K562 (cell line): ENCODE results near the gene FIZ1. TPM values are rescaled to one million over a fixed set of nuclear protein-coding genes. Genes with fewer than 3 reads are reported as not detected.
A peak's percentile ranks its signal among the peaks of the same experiment; 100 is the strongest.

ENCODE experiments used
- CHD2 ChIP-seq: IDR thresholded peaks from 2 replicates; pipeline ENCODE4 v1.6.1; 2011; ENCODE audit warnings: low read depth, low read length
- COPS2 ChIP-seq: fragments of 450-650 bp; conservative IDR thresholded peaks from 2 replicates; pipeline ENCODE4 v1.6.1; 2016; ENCODE audit warnings: mild to moderate bottlenecking, moderate library complexity
- CREB3 ChIP-seq: fragments of 450-650 bp; conservative IDR thresholded peaks from 2 replicates; pipeline ENCODE4 v1.6.1; 2016; ENCODE audit warnings: missing genetic modification characterization, low read depth, mild to moderate bottlenecking, missing compliant biosample characterization, moderate library complexity
- CREM ChIP-seq: IDR thresholded peaks from 2 replicates; pipeline ENCODE4 v1.6.1; 2014; ENCODE audit warnings: antibody characterized with exemption, low read depth
- DIDO1 ChIP-seq: fragments of 450-650 bp; IDR thresholded peaks from 2 replicates; pipeline ENCODE4 v1.6.1; 2016; ENCODE audit warnings: low read depth, missing biosample characterization, missing genetic modification characterization
- DPF2 ChIP-seq: fragments of 450-650 bp; IDR thresholded peaks from 2 replicates; pipeline ENCODE4 v1.6.1; 2016
- ERF ChIP-seq: fragments of 450-650 bp; formaldehyde crosslinking; IDR thresholded peaks from 2 replicates; pipeline ENCODE4 v1.4.0; 2020; ENCODE audit warnings: mild to moderate bottlenecking, mixed read lengths
- GATAD2B ChIP-seq: fragments of 450-650 bp; IDR thresholded peaks from 2 replicates; pipeline ENCODE4 v1.6.1; 2017; ENCODE audit warnings: mild to moderate bottlenecking, borderline replicate concordance
- HEY1 ChIP-seq: fragments of 250-450 bp; sonication (Bioruptor Pico); IDR thresholded peaks from 2 replicates; pipeline ENCODE4 v1.5.0; 2020; ENCODE audit warnings: mild to moderate bottlenecking, moderate library complexity, borderline replicate concordance
- IRF9 ChIP-seq: fragments of 450-650 bp; IDR thresholded peaks from 2 replicates; pipeline ENCODE4 v1.6.1; 2016; ENCODE audit warnings: missing biosample characterization, missing genetic modification characterization
- JUN ChIP-seq, 2 experiments: sonication (generic) in 1 of 2; formaldehyde crosslinking in 1 of 2; IDR thresholded peaks; 2 replicates each; pipeline versions ENCODE4 v1.6.1 to v1.8.0; 2012 to 2022; ENCODE audit warnings: borderline replicate concordance in 2 of 2, mild to moderate bottlenecking in 2 of 2, improper control_type of control experiment in 1 of 2, low read depth in 1 of 2, low read length in 1 of 2, missing genetic modification reagents in 1 of 2
- MEF2D ChIP-seq: conservative IDR thresholded peaks from 2 replicates; pipeline ENCODE4 v1.6.1; 2016; ENCODE audit warnings: low read depth, missing genetic modification characterization, missing compliant biosample characterization
- NCOA6 ChIP-seq: fragments of 450-650 bp; IDR thresholded peaks from 2 replicates; pipeline ENCODE4 v1.6.1; 2017; ENCODE audit warnings: mild to moderate bottlenecking
- NONO ChIP-seq, 2 experiments: fragments of 200-400 bp in 1 of 2; fragments of 450-650 bp in 1 of 2; formaldehyde crosslinking in 1 of 2; IDR thresholded peaks; 2 replicates each; pipeline ENCODE4 v1.6.1; 2017; ENCODE audit warnings: low read depth in 2 of 2, mild to moderate bottlenecking in 2 of 2, moderate library complexity in 2 of 2, low read length in 1 of 2
- PHF8 ChIP-seq: fragments of 200-600 bp; sonication (generic); IDR thresholded peaks from 2 replicates; pipeline ENCODE4 v1.6.1; 2012; ENCODE audit warnings: mixed run types, mild to moderate bottlenecking, inconsistent platforms, low read length, moderate library complexity, borderline replicate concordance
- PRPF4 ChIP-seq: fragments of 200-400 bp; formaldehyde crosslinking; IDR thresholded peaks from one replicate; pipeline ENCODE4 v1.6.1; 2017; ENCODE audit warnings: low read length, low read depth, mild to moderate bottlenecking; ENCODE audit not compliant: insufficient read depth, poor library complexity, severe bottlenecking
- RERE ChIP-seq: sonication (generic); formaldehyde crosslinking; IDR thresholded peaks from 2 replicates; pipeline ENCODE4 v1.8.0; 2023; ENCODE audit warnings: missing genetic modification reagents, mild to moderate bottlenecking, borderline replicate concordance
- SNAPC5 ChIP-seq: fragments of 250-450 bp; sonication (Bioruptor Pico); IDR thresholded peaks from 2 replicates; pipeline ENCODE4 v1.8.0; 2021; ENCODE audit warnings: moderate library complexity, mild to moderate bottlenecking, inconsistent platforms
- TCF7 ChIP-seq: sonication (generic); IDR thresholded peaks from 2 replicates; pipeline ENCODE4 v1.6.1; 2016; ENCODE audit warnings: antibody characterized with exemption, borderline replicate concordance
- TGIF2 ChIP-seq: sonication (generic); formaldehyde crosslinking; IDR thresholded peaks from 2 replicates; pipeline ENCODE4 v1.8.1; 2022; ENCODE audit warnings: mild to moderate bottlenecking, missing genetic modification reagents, moderate library complexity
- ZNF212 ChIP-seq: fragments of 450-650 bp; formaldehyde crosslinking; IDR thresholded peaks from 2 replicates; pipeline ENCODE4 v1.4.0; 2020; ENCODE audit warnings: mild to moderate bottlenecking
- ZNF830 ChIP-seq: fragments of 250-450 bp; sonication (Bioruptor Pico); IDR thresholded peaks from 2 replicates; pipeline ENCODE4 v1.5.0; 2021; ENCODE audit warnings: mild to moderate bottlenecking
- polyA plus RNA-seq, 8 experiments: library from polyadenylated mRNA; depleted of rRNA in 4 of 8; stranded (reverse) in 5 of 8; unstranded in 3 of 8; fragments of >200 nt; fragmentation: Nextera tagmentation in 2 of 8; fragmentation: Illumina TruSeq in 1 of 8; extraction: Ambion mirVana in 2 of 8; extraction: Trizol in 1 of 8; gene quantifications; 2 replicates each; pipeline versions ENCODE4 v1.2.1 to v1.2.3, GENCODE V29; 2011 to 2014; ENCODE audit warnings: inconsistent platforms in 1 of 8, missing spikeins in 1 of 8
- total RNA-seq, 7 experiments: library from RNA; depleted of rRNA in 6 of 7; stranded (reverse); fragments of >200 nt in 6 of 7; fragmentation: Illumina TruSeq in 2 of 7; extraction: Trizol in 2 of 7; gene quantifications; 2 replicates each; pipeline versions ENCODE4 v1.2.1 to v1.2.3, GENCODE V29; 2011 to 2021; ENCODE audit warnings: low replicate concordance in 1 of 7

FIZ1 gene
- total and polyA plus RNA-seq, 9 of the 15 experiments (the other 6 are each of a cell fraction or from before 2014, with no cell fraction given) = 0.79 to 17.5 (median 5.5) TPM

- TF ChIP-seq HEY1 (CRISPR knock-in tag) (no peak), PHF8 (no peak), COPS2 (no peak), IRF9 (no peak), PRPF4 (no peak), CREM (peak; percentile 55), DIDO1 (tag) (no peak), TGIF2 (CRISPR knock-in tag) (peak; percentile 91), CREB3 (no peak; the same call in 1 of the 2 replicates), TCF7 (0 out of 2 replicates have a peak, but pooled peaks have one; percentile 15), ZNF830 (CRISPR knock-in tag) (no peak), GATAD2B (0 out of 2 replicates have a peak, but pooled peaks have one; percentile 41), DPF2 (no peak), ZNF212 (CRISPR knock-in tag) (no peak), RERE (peak; percentile 99), ERF (CRISPR knock-in tag) (peak; percentile 88), JUN (IDR thresholded peaks at IDR 0.05; ENCODE audit: borderline replicate concordance, low read depth, low read length) (peak; percentile 75; the same call in 1 of the 2 replicates), JUN (CRISPR knock-in tag; IDR thresholded peaks at IDR 0.05; ENCODE audit: borderline replicate concordance) (peak; percentile 87; the same call in 1 of the 2 replicates), SNAPC5 (CRISPR knock-in tag) (no peak), MEF2D (tag) (no peak), NCOA6 (no peak), NONO (IDR thresholded peaks at IDR 0.05; ENCODE audit: low read depth in 2 of 2, low read length in 1 of 2) (0 out of 4 replicates have a peak, but pooled peaks of 1 of the 2 experiments have one; percentile 42), CHD2 (no peak)
Observed at GRCh38 chr19:55640043-55640576, 40.8 kb upstream of the FIZ1 start (continued).
